ENCODE results near the gene BCL10.

DNA sequence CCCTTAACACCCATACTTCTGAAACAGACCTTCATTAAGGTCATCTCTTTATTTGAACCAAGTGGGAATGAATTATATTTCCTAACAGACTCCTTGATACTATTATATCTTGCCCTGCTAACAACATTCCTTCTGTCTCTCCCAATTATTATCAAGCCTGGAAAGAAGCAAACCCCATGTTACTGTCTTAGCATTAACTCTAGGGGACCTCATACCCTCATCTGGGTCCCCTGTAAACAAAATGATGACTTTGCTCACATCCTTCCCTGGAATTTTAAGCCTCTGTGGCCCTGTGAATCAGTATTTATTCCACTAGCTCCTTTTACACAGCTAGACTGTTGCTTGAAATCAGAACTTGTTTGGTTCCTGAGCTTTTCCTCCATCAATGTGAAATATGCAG lies 38.3 kb upstream of the BCL10 start:
- TF ChIP-seq, protein P1, sequence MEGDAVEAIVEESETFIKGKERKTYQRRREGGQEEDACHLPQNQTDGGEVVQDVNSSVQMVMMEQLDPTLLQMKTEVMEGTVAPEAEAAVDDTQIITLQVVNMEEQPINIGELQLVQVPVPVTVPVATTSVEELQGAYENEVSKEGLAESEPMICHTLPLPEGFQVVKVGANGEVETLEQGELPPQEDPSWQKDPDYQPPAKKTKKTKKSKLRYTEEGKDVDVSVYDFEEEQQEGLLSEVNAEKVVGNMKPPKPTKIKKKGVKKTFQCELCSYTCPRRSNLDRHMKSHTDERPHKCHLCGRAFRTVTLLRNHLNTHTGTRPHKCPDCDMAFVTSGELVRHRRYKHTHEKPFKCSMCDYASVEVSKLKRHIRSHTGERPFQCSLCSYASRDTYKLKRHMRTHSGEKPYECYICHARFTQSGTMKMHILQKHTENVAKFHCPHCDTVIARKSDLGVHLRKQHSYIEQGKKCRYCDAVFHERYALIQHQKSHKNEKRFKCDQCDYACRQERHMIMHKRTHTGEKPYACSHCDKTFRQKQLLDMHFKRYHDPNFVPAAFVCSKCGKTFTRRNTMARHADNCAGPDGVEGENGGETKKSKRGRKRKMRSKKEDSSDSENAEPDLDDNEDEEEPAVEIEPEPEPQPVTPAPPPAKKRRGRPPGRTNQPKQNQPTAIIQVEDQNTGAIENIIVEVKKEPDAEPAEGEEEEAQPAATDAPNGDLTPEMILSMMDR (IDR thresholded peaks at IDR 0.05), result no peak
- TF ChIP-seq POLR2AphosphoS5 (IDR thresholded peaks at IDR 0.05) (no peak), POLR2A (IDR thresholded peaks at IDR 0.05; ENCODE audit: low read depth) (no peak)

Measured in esophagus muscularis mucosa (tissue), 3 donors.